Gastrocnemius medialis (tissue), 4 donors: Measurements from ENCODE around the gene CCS.

ENCODE experiments used
- POLR2A ChIP-seq, 2 donors: fragments of 450-650 bp; IDR thresholded peaks; one replicate each; pipeline ENCODE4 v1.6.1; 2017; ENCODE audit warnings: antibody characterized with exemption in 2 of 2, mild to moderate bottlenecking in 2 of 2, moderate library complexity in 2 of 2
- TF ChIP-seq, protein P1 (sequence below), 5 experiments: fragments of 450-650 bp in 3 of 5; fragments of 200-600 bp in 2 of 5; sonication (generic) in 2 of 5; IDR thresholded peaks in 4 of 5; conservative IDR thresholded peaks in 1 of 5; 1 replicate in 4 of 5; 2 replicates in 1 of 5; pipeline ENCODE4 v1.5.1; 2016 to 2019; ENCODE audit warnings: antibody characterized with exemption in 5 of 5, mild to moderate bottlenecking in 3 of 5, moderate library complexity in 3 of 5

- TF ChIP-seq, protein P1, sequence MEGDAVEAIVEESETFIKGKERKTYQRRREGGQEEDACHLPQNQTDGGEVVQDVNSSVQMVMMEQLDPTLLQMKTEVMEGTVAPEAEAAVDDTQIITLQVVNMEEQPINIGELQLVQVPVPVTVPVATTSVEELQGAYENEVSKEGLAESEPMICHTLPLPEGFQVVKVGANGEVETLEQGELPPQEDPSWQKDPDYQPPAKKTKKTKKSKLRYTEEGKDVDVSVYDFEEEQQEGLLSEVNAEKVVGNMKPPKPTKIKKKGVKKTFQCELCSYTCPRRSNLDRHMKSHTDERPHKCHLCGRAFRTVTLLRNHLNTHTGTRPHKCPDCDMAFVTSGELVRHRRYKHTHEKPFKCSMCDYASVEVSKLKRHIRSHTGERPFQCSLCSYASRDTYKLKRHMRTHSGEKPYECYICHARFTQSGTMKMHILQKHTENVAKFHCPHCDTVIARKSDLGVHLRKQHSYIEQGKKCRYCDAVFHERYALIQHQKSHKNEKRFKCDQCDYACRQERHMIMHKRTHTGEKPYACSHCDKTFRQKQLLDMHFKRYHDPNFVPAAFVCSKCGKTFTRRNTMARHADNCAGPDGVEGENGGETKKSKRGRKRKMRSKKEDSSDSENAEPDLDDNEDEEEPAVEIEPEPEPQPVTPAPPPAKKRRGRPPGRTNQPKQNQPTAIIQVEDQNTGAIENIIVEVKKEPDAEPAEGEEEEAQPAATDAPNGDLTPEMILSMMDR (IDR thresholded peaks at IDR 0.05 in 4 of 5, conservative IDR thresholded peaks at IDR 0.05 in 1 of 5) = no peak
- no peak for TF ChIP-seq POLR2A (IDR thresholded peaks at IDR 0.05)
Measured at GRCh38 chr11:66641834-66642233, 48.8 kb downstream of the CCS start.
